Left cardiac atrium (tissue), 4 donors: Measurements from ENCODE around the gene RFX3. TPM values are rescaled to one million over a fixed set of nuclear protein-coding genes. Genes with fewer than 3 reads are reported as not detected.
A peak's percentile ranks its signal among the peaks of the same experiment; 100 is the strongest.

Experiments used
- ATAC-seq, 2 donors: fragments of 200-7000 bp; cut with Tn5 transposase; one replicate each; pipeline ENCODE4 v1.9.1; 2020; ENCODE audit warnings: mild to moderate bottlenecking in 2 of 2, moderate library complexity in 2 of 2
- DNase-seq: peaks from one replicate; pipeline ENCODE4 v3.0.0-alpha.2; 2020
- intact Hi-C, 2 donors: fragments of 100-400 bp; cut with DNase I; formaldehyde crosslinking; loops; one replicate each; pipeline versions ENCODE4 v1.14.1 to v1.15.1; 2022 to 2023
- total RNA-seq, 2 donors: library from RNA; stranded (reverse); fragmentation: NEBNext Ultra II Directional; extraction: Animal tissue kit (Norgen Biotek cat#: 25700); gene quantifications; one replicate each; pipeline ENCODE4 v1.2.1, GENCODE V29; 2021
- donor health status: DM: no; HTN: yes; CAD: no.
- donor health status: DM: no; HTN: yes; CAD: no; lungs with severe emphysema.
- donor health status: DM: yes; HTN: yes; CAD: no.
- donor health status: Dilated cardiomyopathy.

Gene RFX3
- total RNA-seq, 2 donors from 2014 or later = 4.2 to 4.6 TPM

DNA sequence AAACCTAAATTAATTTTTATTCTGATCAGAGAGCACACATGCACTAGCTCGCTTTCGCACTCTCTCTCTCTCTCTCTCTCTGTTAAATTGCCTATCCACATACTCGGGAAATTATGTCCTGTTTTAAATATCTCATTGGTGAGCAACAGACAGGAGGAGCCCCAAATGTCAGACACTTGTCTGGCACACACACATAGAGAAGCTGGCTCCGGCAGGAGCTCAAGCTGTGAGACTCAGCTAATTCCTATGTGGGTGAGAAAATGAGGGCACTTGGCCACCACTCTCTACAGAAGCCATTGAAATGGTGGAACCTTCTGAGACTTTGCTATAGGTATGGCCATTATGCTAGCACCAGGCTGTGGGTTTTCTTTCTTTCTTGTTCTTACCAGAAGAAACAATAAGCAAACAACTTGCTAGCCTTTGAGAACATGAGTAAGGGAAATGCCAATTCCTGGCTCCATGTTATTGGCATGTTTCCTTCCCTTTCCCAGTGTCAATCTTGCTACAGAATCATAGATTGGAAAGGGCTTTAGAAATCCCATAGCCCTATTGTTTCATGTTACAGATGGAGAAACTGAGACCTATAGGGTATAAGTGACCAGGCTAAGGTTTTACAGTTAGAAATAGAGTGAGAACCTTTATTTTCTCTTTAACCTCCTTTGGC is 9.0 kb downstream of the RFX3 start:
- DNase-seq (no peak), ATAC-seq (peak in 1 of 2 donors; percentile 41)
- intact Hi-C loops = no loop called here

DNA sequence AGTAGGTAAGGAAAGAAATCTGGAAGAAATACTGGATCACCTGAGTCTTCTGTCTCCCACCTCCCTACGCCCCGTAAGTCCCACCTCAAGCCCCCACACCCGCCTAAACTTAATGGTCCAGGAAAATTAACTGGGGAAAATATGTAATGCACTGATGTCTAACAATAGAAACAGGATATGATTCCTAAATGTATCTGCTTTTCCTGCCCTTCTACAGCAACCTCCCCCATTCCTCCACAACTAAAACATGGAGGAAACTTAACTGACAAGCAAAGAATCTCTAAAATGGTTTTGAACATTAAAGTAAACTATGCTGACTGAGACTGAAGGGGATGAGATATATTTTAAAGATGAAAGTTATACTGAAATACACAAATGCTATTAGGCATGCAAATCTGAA is 10.4 kb downstream of the RFX3 start:
- DNase-seq (no peak), ATAC-seq (no peak)
- intact Hi-C loops = no loop called here

DNA sequence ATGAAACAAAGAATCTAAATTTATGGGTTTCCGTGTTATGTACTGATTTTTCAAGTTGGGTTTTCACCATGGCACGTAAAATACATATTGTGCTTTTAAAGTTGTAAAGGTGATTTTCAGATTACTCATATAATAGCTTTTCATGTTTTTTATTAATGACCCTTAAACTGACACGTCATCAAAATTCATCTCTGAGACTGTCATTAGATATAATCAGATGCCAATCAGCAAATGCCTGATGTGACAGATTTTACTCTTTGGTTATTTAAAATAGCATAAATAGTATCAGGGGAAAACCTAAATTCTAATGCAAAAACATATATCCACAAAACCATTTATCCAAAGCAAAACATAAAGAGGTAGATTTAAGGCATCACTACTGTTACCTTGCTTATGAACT is 11.0 kb downstream of the RFX3 start:
- DNase-seq = no peak
- no peak for ATAC-seq
- intact Hi-C loops = no loop called here

DNA sequence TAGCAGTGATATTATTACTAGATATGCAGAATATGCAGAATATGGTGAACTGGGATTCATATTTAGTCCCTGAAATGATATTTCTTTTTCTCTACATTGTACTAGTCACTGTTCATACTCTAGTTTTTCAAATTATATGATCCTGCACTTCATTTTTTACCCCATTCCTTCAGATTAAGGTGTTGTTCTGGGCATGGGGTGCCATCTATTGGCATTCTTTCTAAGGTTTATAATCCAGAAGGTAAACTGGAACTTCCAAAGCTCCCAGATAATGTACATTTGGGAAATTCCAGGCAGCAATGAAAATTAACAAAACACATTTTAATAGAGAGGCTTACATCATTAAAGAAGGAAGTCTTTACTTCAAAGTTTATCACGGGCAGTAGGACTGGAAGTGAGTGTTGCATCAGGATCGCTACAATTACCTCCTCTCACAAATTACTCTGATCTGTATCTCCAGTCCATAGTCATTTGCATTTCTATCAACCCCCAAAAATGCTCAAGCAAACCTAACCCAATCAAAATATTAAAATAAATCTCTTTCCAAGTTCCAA is 12.5 kb downstream of the RFX3 start:
- intact Hi-C loops = no loop called here
- DNase-seq (no peak), ATAC-seq (no peak)

DNA sequence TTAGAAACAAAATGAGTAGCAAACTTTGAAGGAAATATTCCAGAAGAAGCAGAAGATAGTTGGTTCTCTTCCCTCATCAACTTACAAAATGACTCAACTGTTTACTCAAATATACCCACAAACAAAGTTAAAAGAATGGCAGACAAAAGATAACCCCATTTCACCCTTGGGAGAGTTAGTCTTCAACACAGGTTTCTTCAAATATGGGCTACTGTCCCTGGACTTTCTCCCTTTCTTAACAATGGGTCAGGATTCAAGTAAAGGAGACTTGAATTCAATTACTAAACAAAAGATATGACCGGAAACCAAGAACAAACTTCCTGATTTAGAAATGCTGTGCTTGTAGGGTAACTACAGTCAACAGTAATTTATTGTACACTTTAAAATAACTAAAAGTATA is 14.2 kb downstream of the RFX3 start:
- DNase-seq (no peak), ATAC-seq (no peak)
- intact Hi-C loops = no loop called here

DNA sequence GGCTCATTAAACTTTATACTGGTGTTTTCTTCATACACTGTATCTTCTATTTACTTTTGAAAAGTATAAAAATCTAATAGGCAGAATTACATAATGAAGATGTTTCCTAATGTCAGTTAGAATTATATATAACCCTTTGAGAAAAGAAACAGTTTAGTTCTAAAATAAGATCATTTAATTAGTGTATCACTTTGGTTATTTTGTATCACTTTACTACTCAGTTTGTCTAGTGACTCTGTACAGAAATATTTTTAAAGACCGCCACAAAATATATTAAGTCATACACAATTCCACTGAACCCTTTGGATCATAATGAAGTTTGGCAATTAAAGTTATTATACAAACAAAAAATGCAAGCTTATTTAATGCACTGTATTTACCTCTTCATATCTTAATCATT is 15.0 kb downstream of the RFX3 start:
- no peak for DNase-seq
- no peak for ATAC-seq
- intact Hi-C loops = no loop called here

DNA sequence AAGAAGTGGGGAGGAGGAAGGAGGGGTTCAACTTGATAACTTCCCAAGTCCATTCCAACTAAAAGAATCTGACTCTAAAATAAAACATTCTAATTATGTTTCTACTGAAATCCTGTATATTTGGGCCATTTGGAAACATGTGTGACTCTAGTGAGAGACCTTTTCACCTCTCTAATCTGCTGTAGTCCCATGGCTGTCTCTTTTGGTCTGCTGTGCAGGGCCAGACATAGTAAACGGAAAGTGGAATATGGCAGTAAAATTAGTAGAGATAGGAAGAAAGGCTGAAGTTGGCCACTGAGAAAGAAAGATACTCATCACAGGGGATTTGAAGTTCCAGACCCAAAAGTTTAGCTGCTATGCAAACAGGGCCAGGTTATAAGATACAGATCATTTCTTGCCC is 15.9 kb downstream of the RFX3 start:
- DNase-seq (no peak), ATAC-seq (no peak)
- intact Hi-C loops = no loop called here

DNA sequence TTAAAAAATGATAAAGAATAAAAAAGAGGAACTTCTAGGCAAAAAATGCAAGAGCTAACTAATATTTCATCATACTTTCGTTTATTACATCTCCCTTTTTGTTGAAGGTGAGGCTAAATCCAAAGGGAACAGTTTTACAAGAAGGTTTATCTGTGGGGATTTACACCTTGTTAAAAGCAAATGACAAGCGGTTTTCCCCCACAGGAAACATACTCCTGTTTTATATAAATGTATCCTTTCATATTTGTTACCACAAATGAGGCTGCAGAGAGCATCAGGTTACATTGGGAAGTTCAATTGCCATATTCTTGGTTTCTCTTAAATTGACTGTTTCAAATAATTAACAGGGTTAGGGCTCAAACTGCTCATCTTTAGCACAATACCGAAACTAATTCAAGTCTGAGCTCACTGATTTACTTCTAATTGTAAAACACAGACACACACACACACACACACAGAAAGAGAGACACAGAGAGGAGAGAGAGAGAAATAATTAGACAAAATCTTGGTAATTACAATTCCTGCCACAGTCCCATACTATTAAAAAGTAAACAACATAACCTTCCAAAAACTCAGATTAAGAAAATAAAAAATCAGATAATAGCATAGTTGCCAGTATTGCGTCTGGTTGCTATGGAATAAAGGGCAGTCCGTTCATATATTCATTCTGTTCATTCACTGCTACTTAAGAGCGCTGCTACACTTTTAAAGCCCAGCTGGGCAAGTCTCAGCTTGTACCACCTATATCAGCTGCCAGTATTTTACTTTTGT is 17.1 kb downstream of the RFX3 start:
- intact Hi-C loops = no loop called here
- ATAC-seq (no peak), DNase-seq (no peak)

DNA sequence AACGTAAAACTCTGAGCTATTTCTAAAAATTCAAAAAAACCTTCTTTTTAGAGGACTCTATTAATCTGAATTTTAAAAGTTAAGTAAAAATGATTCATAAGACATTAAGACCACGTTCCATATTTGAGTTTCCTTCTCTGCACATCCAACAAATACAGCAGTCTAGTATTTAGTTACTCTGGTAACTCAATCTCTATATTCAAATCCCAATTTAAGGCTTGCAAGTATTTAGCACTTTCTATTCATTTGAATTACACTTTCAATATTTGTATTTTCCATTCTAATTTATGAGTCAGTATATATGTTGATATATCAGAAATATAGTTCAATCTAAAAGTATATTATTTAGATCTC is 17.7 kb downstream of the RFX3 start:
- no peak for DNase-seq
- intact Hi-C loops = no loop called here
- no peak for ATAC-seq

DNA sequence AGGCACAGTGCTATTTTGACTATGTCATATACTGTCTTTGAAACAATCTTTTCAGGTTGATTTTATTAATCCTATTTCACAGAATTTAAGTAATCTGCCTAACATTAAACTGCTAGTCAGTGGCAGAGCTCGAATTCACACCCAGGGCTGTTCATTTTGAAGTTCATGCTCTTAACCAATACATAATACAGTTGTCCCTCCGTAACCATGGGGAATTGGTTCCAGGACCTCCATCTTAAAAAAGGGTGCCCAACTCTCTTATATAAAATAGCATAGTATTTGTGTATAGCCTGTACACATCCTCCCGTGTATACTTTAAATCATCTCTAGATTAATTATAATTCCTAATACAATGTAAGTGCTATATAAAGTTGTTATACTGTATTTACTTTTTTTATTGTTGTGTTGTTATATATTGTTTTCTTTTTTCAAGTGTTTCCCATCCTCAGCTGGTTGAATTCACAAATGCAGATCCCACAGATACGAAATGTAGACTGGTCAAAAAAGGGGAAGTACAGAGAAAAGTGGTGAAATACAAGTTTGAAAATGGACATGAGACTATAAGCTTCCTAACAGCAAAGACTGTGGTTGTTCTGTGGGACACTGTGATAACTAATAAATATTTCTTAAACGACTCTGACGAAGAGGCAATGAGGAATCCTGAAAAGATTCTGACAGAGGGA is 18.3 kb downstream of the RFX3 start:
- ATAC-seq = peak; percentile 15 to 38
- no peak for DNase-seq

DNA sequence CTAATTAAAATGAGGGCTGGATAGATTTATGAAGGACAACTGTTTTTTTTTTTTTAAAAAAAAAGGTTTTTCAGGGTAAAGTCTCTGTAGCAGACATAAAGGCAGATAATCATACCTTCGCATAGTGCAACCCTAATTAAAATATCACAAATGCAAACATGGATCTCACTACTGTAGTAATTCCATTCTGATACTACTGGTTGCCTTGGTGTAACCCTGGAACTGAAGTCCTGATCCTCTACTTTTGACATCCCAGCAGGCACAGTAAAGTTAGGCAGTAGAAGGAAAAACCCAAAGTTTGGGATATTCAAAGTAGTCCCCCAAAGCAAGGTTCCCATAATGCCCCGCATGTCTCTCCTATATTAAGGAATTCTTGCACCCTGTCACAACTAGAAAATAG is 19.6 kb downstream of the RFX3 start:
- DNase-seq (no peak), ATAC-seq (no peak)
- intact Hi-C loops = no loop called here

More for the DNA sequence above, 18.3 kb downstream of the RFX3 start:
- intact Hi-C loops = no loop called here

DNA sequence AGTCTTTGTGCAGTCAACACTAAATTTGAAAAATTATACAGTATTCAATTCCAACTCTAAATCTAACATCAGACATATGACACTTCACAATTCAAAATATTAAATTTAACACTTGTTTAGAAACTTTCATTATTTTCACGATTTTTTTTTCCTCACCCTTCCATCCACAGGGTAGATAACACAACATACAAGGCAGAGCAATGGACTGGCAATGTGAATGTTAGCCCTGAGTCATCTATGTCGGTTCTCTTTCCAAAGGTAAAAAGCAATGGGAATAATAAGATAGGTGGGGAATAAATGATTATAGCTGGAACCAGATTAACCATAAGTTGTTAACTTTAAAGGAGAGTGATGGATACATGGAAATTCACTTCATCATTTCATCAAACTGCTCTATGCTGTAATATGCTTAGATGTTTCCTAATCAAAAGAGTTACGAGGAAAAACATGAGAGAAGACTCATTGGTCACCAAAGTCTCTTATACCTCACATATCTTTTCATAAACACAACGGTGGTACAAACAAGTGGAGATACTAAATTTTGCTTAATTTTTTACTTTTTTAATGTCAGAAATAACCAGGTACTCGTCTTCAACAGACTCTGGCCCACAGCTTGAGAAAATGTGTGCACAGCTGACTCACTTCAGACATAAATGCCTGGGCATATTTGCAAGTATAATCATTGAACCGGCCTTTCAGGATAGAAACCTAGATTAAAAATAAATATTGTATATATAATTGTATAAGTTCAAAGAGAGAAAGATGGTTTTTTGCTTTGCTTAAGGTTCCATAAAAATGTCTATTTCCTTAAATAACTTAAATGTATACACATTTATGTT is 23.0 kb downstream of the RFX3 start:
- intact Hi-C loops = no loop called here
- DNase-seq = no peak
- no peak for ATAC-seq

DNA sequence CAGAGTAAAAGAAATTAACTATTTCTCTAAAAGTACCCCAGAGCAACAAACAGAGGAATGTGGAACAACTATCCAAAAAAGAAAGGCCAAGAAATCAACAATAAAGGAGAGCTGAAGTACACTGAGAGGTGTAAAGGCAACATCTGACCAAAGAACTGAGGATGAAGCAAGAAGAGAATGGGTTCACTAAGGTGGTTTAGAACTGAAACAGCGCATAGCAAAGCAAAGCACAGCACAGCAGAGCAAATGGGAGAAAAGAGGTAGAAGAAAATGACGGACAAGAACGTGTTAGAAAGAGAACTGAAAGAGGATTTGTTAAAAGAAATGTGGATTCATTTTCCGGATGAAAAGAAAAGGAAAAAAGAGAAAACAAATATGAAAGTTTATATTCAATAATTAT is 25.8 kb downstream of the RFX3 start:
- intact Hi-C loops = no loop called here
- DNase-seq = no peak
- ATAC-seq = no peak

DNA sequence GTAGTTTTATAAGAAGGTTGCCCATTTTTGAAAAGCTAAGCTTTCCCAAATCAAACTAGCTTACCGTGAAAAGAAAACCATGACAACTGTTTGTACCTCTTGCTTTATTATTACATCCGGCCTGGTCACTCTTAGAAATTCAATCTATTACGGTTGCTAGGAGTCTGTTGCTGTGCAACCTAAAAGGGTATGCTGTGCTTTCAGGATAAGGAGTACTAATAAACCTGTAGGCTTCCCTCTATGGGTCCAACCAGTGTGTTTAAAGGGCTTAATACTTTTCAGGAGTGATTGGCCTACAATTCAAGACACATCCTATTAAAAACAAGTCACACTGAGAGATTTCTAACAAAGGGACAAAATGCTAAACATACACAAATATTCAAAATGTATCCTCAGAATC is 27.1 kb downstream of the RFX3 start:
- intact Hi-C loops = no loop called here
- ATAC-seq (no peak), DNase-seq (no peak)

DNA sequence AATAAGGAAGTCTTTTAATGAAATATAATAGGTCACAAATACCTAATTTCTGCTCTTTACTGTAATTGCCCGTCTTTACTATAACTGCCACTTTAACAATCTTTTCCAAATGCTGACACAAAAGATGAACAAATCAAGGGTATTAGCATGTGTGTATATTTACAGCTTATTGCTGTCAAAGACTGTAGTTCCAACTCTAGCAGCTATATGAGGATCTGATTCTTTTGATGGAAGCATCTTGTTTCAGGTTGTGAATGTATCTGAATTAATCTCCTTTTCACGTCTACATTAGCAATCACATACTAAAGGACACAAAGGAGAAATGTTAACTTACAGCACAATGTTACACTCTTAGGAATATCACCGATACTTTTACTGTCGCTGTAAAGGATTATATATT is 27.9 kb downstream of the RFX3 start:
- intact Hi-C loops = no loop called here
- no peak for ATAC-seq

DNA sequence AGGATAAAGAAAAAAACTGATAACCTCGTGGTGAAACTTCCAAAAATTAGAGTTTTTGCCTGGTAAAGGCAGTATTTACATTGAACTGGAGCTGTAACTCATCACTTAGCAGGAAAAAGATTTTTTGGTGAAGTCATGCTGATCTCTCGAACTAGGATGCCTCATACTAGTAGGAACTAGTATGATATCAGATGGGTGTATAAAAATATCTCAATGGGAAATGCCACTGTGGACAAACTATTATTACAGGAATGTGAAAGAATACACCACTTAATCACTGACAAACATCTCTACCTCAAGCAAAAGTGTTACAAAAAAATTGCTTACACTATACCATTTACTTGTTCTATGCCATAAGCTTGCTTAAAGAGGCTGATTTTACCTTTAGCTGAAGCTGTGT is 28.4 kb downstream of the RFX3 start:
- DNase-seq = no peak
- intact Hi-C loops = no loop called here
- ATAC-seq = no peak

More for the DNA sequence above, 27.9 kb downstream of the RFX3 start:
- no peak for DNase-seq

DNA sequence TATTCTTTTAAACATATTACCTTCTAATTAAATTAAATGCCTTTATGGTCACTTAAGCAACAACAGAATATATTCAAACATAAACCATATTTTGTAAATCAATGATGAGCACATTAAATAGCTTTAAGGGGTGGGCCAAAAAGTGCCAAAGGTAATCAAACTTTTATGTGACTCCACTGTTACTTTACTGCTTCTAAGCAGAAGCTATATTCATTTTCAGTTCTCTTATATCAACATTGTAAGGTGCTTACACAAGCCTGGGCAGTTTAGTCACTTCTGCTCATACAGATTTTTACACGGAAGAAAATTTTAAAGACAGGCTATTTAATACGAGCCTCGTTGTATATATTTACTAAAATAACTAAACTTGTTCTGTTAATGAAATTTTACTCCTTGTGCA is 29.9 kb downstream of the RFX3 start:
- intact Hi-C loops = no loop called here
- DNase-seq = no peak

DNA sequence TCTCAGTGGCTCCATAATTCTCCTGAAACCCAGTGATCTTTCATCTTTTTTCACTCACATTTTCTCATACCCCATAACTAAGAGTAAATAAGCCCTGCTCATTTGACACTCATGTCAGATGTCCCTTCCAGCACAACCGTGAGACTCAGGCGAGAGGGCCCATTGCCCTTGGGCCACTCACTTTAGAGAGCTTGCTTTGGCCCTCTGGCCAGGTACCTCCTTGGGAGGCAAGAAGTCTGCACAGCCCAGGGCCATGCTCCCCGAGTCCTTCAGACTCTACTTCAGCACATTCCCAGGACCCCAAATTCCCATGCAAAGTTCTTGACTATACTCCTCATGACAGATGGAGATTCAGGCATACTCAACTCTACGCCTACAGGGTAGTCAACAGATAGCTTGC is 33.6 kb downstream of the RFX3 start:
- ATAC-seq = no peak
- DNase-seq = no peak

More for the DNA sequence above, 29.9 kb downstream of the RFX3 start:
- no peak for ATAC-seq

DNA sequence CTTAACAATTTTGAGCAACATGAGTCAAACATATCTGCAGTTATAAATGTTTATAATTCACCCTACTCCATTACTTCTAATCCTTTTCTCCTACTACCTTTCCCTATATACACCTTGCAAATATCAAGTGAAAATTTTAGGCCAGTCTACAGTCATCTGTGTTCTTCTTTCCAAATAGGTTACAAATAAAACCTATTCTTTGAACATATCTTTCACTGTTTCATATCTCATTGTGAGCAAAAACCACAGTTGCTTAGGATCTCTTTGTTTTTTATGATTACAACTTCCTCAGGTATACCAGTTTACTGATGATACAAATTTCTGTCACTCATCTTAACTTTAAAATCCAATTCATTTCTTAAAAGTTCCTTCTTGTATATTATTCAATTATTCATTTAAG is 34.4 kb downstream of the RFX3 start:
- no peak for ATAC-seq

More for the DNA sequence above, 33.6 kb downstream of the RFX3 start:
- intact Hi-C loops = no loop called here

More for the DNA sequence above, 34.4 kb downstream of the RFX3 start:
- no peak for DNase-seq
- intact Hi-C loops = no loop called here
